ENCODE measurements around the gene PKDREJ.
"Not testable (repeated sequence)": the region's sequence is repeated elsewhere in the genome, so short reads cannot be mapped to it uniquely, and the experiment has no call there.

Gene PKDREJ

DNA sequence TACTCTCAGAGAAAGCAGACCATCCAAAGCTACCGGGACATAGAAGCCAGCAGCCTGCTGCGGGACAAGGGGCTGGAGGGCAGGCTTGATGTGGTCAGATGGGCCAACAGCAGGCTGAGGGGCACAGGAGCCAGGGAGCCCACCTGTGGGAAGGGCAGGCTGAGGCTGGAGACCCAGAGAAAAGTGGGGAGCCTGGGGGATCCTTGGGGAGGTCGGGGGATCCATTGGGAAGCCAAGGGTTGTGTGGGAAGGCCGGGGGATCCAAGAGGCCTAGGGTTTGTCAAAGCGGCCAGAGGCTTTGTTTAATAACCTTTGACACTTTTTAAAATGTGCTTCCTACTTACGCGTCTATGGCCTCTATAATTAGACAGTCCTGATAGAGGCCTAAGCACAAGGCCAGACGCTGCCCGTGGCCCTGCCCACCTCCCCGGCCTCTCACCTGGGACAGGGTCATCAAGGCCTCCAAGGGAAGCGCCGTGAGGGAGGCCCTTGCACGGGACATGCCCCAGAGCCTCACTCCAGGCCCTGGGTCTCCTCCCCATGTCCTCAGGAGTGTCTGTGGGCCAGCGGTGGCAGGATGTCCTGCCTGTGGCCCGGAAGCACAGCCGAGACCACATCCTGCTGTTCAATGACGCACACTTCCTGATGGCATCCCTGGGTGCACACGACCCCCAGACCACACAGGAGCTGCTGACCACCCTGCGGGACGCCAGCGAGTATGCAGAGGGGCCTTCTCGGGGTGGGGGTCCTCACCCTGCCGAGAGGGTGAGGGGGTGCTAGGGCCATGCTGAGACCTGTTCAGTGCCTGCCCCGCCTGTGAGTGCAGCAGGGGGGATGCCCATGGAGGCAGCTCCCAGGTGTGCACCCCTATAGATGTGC, 25.0 kb upstream of the PKDREJ start:
- no peak for DNase-seq

DNA sequence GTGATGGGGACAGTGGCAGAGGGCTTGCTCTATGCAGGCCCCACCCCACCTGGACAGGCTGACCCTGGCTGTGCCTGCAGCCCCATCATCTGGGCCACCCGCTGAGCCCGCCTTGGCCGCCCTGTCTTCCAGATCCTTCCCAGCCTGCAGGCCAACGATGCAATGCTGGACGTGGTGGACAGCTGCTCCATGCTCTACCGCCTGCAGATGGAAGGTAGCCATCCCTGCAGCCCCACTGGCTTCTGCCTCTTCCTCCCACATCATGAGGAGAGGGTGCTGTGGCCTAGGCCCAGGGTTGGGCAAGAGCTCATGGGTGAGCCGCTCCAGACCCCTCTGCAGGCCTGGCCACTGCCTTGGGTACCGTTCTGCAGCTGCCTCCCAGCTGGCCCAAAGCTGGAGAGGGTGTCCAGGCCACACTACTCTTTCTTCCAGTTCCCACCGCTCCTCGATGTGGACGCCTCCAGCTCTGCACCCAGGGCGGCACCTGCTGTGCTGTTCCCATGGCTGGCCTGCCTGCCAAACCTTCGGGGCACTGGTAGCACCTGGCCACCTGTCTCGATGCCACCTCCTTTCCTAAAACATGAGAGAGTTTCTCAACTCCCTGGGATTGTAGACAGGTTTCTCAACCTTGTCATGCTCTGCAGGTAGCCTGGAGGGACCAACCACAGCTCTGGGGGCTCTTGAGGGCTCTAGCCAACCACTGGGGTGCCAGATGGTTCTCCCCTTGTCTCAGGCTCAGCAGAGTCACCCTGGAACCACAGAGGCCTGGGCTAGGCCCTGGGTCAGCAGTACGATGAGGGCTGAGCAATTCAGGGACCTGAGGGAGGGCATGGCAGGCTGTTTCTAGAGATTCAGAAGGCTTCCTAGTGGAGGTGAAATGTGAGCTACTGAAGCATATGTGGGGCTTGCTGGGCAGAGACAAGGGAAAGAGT, 24.1 kb upstream of the PKDREJ start:
- no peak for DNase-seq

- DNase-seq = no peak
Observed at GRCh38 chr22:46286006-46286405, 22.9 kb upstream of the PKDREJ start.

GRCh38 chr22:46281866-46282678, 18.9 kb upstream of the PKDREJ start:
- no peak for DNase-seq

GRCh38 chr22:46280999-46281623, 18.0 kb upstream of the PKDREJ start:
- DNase-seq = no peak

GRCh38 chr22:46280063-46280817, 17.1 kb upstream of the PKDREJ start:
- DNase-seq = no peak

GRCh38 chr22:46278656-46279645, 15.8 kb upstream of the PKDREJ start:
- DNase-seq = no peak

DNA sequence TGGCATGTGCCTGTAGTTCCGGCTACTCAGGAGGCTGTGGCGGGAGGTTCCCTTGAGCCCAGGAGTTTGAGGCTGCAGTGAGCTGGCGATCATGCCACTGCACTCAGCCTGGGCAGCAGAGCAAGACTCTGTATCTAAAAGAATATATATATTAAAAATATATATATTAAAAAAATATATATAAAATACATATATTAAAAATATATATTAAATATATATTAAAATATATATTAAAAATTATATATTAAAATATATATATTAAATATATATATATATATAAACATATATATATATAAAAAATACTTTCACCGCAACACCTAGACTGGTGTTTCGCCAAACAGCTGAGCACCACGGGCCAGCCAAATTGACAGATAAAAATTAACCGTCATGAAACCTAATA, 13.4 kb upstream of the PKDREJ start:
- DNase-seq = no peak

DNA sequence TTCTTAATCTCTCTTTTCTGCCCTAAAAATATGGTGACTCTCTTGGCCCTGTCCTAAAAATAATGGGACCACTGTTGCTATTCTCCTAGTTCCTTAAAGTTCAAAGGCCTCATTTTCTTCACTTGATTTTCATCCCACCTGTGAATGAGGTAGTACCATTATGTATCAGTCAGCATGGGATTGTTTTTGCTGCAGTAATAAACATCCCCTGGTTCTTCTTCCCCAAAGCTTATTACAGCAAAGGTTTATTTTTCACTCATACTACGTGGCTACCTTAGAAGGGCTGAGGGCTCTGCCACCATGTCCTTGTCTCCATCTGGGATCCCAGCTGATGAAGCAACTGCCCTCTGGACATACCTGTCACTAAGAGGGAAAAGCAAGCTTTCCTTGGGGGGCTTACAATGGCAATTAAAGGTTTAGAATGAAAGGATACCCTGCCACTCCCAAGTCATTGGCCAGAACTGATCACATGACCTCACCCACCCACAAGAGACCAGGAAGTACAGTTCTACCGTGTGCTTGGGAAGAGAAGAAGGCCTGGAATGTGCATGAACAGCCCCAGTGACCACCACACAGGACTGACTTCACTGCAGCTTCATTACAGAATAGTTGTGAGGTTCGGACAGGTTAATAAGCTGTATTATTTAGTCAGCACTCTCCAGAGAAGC, 12.4 kb upstream of the PKDREJ start:
- DNase-seq = no peak

DNA sequence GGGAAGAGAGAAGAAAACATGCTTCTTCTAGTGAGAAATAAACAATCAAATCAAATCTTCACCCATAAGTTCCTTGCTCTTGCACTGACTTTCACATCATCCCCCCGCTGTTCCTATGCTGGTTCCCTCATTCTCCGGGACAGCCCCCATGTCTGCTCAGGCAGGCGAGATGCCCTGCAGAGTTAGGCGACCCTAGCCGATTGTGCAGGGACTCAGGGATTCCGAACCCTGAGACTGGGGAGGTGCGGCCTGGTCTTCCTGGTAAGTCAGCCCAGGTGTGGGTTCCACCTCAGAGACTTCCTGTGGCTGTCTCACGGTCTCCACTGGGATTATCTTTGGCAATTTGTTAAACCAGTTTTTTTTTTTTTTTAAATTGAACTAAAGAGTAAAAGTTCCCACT, 11.2 kb upstream of the PKDREJ start:
- DNase-seq = no peak

DNA sequence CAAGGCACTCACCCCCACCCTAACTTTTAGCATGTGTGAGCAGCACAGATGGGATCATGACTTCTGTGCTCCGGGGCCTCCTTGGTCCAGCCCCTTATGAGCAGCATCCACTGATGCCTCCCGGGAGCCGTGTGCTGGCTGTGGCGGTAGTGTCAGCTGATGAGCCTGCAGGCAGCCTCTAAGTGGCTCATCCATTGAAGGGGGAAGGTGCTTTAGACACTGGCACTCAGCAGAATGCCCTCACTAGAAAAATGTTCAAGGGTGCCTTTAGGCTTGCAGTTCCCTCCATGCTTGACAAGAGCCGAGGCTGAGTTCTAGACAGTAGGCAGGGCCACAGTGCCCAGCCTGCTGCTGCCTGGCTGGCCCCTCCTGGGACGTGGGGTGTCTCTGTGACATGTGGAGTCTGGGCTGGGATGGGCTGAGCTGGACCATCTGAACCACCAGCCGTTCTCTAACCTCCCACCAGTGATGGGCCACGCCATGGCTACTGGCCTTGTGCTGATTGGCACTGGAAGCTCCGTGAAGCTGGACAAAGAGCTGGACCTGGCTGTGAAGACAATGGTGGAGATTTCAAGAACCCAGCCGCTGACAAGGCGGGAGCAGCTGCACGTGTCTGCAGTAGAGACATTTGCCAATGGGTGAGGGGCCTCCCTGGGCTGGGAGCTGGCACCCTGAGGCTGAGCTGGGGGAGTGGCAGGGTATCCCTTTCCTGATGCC, 10.4 kb upstream of the PKDREJ start:
- DNase-seq = no peak

DNA sequence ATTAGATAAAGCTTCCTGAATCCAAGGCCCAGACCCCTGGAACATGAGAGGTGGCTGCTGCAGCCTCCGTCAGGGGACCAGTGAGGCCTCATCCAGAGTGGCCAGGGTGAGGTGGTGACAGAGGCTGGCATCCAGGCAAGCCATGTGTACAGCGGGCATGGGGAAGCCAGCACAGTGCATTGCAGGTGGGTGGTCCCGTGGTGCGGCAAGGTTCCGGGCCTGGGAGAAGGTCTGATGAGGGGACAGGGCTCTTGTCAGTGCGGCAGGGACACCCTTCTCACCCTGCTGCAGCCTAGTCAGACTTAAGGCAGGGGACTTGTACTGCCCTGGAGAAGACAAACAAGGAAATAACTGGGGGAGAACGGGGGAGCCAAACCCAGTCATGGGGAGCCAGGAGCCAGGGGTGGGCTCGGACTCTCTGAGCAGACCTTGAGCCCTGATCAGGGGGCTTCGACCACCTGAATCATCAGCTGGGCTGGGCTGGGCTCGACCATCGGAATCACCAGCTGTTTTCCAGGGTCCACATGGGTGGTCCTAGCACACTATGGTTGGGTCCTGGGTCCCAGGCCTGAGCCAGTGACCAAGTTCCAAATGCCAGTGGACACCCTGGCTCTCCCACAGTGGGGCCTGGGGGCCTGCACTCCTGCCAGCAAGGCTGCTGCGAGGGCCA, 9.8 kb upstream of the PKDREJ start:
- DNase-seq = no peak

- DNase-seq = no peak
Observed at GRCh38 chr22:46272196-46272595, 9.1 kb upstream of the PKDREJ start.

- no peak for DNase-seq
Observed at GRCh38 chr22:46269564-46269963, 6.4 kb upstream of the PKDREJ start.

DNA sequence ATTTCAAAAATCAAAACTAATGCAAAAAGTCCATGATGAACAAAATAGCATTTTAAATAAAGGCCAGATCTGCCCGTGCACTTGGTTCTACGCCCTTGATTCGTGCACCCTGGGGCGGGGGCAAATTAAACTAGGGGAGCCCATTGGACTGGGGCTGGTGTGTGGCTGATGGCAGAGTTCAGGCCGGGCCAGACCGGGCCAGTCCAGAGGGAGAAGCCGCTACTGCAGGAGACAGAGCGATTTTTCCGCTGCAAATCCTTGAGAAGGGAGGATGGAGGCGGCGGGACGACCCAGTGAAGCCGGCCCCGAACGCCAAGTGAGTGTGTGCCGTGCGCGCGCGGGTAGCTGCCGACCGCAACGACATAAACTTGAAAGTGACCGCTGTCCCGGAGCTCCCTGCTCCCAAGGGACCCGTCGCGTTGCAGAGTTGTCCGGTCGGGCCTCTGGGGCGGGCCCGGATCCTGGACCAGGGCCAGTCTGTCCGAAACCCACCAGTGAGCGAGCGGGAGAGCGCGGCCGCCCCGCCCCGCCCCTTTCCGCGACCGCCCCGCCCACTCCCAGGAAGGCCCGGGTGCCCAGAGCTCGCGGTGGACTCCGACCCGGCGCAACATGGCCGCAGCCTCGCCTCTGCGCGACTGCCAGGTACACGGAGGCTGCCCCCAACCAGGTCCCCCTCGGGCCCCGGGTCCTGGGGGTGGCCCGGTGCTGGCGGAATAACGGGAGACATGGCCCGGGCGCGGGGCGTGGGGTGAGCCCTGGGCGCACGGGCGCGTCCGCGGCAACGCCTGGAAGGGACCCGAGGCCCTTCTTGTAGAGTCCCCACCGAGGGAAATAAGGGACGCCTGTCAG, 4.5 kb upstream of the PKDREJ start, which contains the start of gene TTC38:
Gene TTC38 (plus strand): TSS at position 578 of the 849 bp plus-strand sequence. CDS start 32 bp downstream, at position 610.
- peak; percentile 36 for DNase-seq

- not testable (repeated sequence) for DNase-seq
Observed at GRCh38 chr22:46265627-46266026, 2.5 kb upstream of the PKDREJ start.

DNA sequence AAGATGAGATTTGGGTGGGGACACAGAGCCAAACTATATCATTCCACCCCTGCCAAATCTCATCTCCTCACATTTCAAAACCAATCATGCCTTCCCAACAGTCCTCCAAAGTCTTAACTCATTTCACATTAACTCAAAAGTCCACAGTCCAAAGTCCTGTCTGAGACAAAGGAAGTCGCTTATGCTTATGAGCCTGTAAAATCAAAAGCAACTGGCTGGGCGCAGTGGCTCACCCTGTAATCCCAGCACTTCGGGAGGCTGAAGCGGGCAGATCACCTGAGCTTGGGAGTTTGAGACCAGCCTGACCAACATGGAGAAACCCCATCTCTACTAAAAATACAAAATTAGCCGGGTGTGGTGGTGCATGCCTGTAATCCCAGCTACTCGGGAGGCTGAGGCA, 1.4 kb upstream of the PKDREJ start:
- not testable (repeated sequence) for DNase-seq

All from stimulated activated CD4-positive, alpha-beta T cell treated with anti-CD3 and anti-CD28 coated beads, Interleukin-4, amount 100 ng/mL, for 24 hours (primary cell).